ENCODE measurements around the gene STIM2. TPM values are rescaled to one million over a fixed set of nuclear protein-coding genes. Genes with fewer than 3 reads are reported as not detected.

Gene STIM2
- total RNA-seq, 4 donors from 2014 or later, result 16.9 to 29.5 (median 22.4) TPM

DNA sequence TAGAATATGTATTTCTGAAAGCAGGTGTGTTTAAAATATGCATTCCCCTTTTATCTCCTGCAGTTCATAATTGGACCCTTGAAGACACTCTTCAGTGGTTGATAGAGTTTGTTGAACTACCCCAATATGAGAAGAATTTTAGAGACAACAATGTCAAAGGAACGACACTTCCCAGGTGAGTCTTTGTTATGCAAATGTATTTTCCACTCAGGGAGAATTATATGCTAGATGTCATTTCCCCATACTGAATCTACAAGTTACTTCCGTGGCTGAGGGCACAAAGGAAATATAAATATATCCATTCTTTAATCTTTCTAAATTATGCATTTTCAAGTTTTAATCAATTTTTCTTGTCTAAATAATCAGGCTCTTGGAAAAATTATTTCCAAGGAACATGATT, 134.7 kb downstream of the STIM2 start:
- DNase-seq (ENCODE audit: low spot score) (no peak), ATAC-seq (ENCODE audit: low FRiP score) (no peak)
- TF ChIP-seq CTCF (IDR thresholded peaks at IDR 0.05), result no peak

GRCh38 chr4:26996745-26997144, 136.1 kb downstream of the STIM2 start:
- no peak for TF ChIP-seq CTCF (IDR thresholded peaks at IDR 0.05)
- DNase-seq (ENCODE audit: low spot score) (no peak), ATAC-seq (ENCODE audit: low FRiP score) (no peak)

- no peak for TF ChIP-seq CTCF (IDR thresholded peaks at IDR 0.05)
- ATAC-seq (ENCODE audit: low FRiP score) (no peak), DNase-seq (ENCODE audit: low spot score) (no peak)
Measured at GRCh38 chr4:26999689-27000088, 139.0 kb downstream of the STIM2 start.

- no peak for TF ChIP-seq CTCF (IDR thresholded peaks at IDR 0.05)
- DNase-seq (ENCODE audit: low spot score) (no peak), ATAC-seq (ENCODE audit: low FRiP score) (no peak)
Measured at GRCh38 chr4:27000122-27000521, 139.5 kb downstream of the STIM2 start.

DNA sequence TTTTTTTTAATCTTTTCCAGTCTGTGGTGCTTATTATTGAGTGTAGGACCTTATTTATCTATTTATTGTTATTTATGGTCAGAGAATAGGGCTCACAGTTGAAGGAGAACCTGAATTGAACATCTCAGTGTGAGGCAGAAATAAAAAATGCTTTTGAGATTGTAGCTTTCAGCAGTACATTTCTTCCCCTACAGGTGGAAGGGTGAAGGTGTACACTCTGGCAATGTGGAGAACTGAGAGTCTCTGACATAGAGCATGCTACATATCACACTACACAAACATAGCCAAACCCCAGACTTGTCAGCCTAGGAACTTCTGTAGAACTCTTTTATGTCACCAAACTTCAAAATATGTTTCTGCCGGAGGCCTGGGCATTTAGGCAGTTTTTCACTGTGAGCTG, 140.2 kb downstream of the STIM2 start:
- TF ChIP-seq CTCF (IDR thresholded peaks at IDR 0.05), result no peak
- DNase-seq (ENCODE audit: low spot score) (no peak), ATAC-seq (ENCODE audit: low FRiP score) (no peak)

GRCh38 chr4:27001398-27002164, 140.9 kb downstream of the STIM2 start:
- no peak for DNase-seq (ENCODE audit: low spot score)
- no peak for ATAC-seq (ENCODE audit: low FRiP score)
- no peak for TF ChIP-seq CTCF (IDR thresholded peaks at IDR 0.05)

- DNase-seq (ENCODE audit: low spot score), result no peak
- no peak for ATAC-seq (ENCODE audit: low FRiP score)
- no peak for TF ChIP-seq CTCF (IDR thresholded peaks at IDR 0.05)
Measured at GRCh38 chr4:27003642-27004113, 143.0 kb downstream of the STIM2 start.
